ENCODE measurements around the gene SDC3.
"Not testable (repeated sequence)": the region's sequence is repeated elsewhere in the genome, so short reads cannot be mapped to it uniquely, and the experiment has no call there.

GRCh38 chr1:30948813-30949486 is 40.4 kb upstream of the SDC3 start:
- not testable (repeated sequence) for TF ChIP-seq CTCF, EZH2 (IDR thresholded peaks at IDR 0.05)

Data from neural progenitor cell (in vitro differentiated cells).